GM04503 (cell line): ENCODE data around the gene GJA10.

ENCODE experiments used
- DNase-seq: peaks from one replicate; pipeline ENCODE4 v3.0.0-alpha.2; 2012; ENCODE audit warnings: low read depth

Gene GJA10

GRCh38 chr6:89917801-89918366 lies 23.6 kb downstream of the GJA10 start:
- DNase-seq = no peak

DNA sequence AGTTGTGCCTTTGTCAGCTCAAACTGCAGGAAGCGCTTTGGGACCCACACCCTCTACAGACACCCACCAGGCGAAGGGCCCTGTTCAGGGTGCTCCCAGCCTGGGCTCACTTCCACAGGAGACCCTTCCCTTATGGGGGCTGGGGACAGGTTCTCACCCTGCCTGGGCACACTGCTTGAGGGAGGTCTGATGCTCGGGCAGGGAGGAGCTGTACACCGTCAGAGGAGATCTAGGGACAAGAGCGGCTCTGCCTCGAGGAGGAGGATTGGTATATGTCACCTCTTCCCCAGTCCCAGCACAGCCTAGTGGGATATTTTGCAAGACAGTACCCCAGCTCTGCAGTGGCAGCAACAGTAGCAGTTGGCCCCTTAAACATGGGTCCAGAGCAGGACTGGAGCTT lies 26.9 kb downstream of the GJA10 start:
- no peak for DNase-seq

DNA sequence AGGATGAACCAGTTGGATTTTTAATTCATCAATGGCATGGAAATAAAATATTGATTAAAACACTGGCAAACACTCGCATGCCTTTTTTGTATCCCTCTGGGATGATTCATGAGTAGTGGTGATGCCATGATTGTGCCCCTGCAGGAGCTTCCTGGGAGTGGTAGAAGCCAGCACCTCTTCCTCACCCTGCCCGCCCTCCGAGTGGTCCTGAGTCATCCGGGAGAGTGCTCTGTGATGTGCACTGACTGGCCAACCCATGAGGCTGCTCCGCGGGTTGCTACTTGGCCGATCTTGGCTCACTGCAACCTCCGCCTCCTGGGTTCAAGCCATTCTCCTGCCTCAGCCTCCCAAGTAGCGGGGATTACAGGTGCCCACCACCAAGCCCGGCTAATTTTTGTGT lies 27.4 kb downstream of the GJA10 start:
- DNase-seq = no peak

DNA sequence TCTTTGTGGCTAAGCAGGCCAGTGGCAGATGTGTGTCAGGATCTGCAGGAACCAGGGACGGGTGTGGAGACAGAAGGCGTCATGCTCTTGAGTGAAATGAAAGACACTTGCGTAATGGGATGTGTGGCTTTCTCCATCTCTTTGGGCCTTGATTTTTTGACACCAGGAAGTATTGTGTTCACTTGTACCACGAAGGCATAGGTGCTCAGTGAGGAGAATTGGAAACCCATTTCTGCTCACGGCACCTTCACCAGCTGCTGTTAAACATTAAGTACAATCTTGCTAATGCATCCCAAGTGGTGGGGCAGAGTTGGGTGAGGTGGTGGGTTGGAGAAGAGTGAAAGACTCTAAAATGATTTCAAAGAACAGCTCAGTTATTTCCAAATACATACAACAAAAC lies 30.0 kb downstream of the GJA10 start:
- DNase-seq = no peak

GRCh38 chr6:89925826-89926225 lies 31.6 kb downstream of the GJA10 start:
- DNase-seq = no peak

DNA sequence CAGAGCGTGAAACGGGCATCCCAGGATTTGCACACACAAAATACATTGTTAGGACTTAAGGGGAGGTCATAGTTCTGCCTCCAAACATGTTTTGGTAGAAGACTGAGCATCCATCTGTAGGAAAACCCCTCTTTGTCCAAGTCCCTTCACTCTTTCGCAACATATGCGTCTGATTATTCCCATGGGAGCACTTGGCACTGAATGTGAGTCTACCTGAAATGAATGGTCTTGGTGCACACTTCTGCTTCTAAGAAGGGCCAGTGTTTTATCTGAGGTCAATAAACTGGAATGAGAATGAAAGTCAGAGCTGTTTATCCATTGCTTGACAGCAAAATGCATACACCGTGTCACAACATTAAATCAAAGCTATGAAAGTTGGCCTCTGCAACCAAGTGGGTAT lies 33.0 kb downstream of the GJA10 start:
- DNase-seq = no peak

GRCh38 chr6:89927791-89928550 lies 33.7 kb downstream of the GJA10 start:
- no peak for DNase-seq

DNA sequence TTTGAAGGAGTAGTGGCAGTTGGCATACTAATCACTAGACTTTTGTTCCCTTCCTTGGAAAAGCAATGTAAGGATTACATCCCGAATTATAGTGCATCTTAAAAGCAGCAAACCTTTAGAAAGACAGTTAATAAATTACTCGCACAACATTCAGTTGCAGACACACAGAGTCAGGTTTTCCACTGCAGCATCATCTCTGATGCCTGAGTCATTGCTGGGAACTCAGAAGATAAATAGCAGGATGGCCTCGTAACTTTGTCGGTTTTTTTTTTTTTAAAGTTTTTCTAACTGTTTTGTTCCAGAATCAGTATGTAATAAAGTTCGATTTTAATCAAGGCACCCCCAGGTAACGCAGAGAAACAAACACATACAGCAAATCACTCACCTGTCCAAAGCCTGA lies 34.3 kb downstream of the GJA10 start:
- no peak for DNase-seq

GRCh38 chr6:89930789-89931188 lies 36.5 kb downstream of the GJA10 start:
- DNase-seq = no peak

DNA sequence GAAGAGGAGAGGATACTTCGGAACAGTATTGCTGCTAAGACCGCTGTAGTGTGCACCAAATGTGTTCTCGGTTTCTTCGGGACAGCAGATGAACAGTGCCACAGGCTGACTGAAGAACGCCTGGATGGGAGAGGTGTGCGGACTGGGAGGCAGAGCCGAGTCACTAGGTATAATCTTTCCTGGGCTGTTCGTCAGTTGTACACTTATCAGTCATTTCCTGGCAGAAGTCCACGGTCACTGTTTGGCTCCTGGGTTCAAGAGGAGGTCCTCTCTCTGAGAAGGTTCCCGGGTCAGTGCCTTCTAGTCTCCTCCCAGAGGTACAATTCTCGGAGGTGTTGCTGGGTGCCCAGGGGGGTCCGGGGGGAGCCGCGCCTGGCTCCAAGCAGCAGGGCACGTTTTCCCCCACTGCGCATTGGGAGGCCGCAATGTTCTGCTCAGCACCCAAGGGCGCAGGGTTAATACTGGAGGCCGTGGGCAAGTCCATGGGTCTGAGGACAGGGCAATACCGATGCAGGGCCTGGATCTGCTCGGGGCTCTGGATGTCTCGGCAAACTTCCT lies 38.1 kb downstream of the GJA10 start:
- DNase-seq = no peak

GRCh38 chr6:89934685-89935366 lies 40.6 kb downstream of the GJA10 start:
- no peak for DNase-seq

GRCh38 chr6:89936177-89936576 lies 41.9 kb downstream of the GJA10 start:
- no peak for DNase-seq

DNA sequence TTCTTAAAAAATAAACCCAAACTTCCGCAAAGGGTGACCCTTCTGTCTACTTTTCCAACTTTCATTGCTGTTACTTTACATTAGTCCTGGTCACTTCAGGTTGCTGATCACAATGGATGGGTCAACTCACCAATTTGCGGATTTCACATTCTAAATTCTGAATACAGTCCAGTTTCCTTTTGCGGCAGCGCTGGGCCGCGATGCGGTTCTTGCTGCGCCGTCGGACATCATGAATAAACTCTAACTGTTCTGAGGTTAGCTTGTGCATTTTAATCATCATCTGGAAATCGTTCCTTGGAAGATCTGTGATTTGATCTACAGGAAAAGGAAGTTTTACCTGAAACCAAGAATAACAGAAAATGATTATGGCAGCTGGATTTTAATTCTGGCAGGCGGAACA lies 43.7 kb downstream of the GJA10 start:
- DNase-seq = no peak

DNA sequence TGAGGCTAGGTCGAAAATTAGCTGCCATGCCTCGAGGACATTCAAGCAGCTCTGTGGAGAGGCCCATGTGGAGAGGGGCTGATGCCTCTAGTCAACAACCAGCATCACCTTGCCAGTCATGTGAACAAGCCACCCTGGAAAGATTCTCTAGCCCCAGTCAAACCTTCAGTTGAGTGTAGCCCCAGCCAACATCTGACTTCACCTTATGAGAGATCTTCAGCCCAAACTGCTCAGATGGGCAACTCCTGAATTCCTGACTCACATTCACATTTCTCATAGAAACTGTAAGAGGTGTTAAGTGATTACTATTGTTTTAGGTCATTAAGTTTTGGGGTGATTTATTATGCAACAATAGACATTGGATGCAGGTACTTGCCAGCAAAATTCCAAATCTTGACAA lies 44.9 kb downstream of the GJA10 start:
- DNase-seq = no peak

DNA sequence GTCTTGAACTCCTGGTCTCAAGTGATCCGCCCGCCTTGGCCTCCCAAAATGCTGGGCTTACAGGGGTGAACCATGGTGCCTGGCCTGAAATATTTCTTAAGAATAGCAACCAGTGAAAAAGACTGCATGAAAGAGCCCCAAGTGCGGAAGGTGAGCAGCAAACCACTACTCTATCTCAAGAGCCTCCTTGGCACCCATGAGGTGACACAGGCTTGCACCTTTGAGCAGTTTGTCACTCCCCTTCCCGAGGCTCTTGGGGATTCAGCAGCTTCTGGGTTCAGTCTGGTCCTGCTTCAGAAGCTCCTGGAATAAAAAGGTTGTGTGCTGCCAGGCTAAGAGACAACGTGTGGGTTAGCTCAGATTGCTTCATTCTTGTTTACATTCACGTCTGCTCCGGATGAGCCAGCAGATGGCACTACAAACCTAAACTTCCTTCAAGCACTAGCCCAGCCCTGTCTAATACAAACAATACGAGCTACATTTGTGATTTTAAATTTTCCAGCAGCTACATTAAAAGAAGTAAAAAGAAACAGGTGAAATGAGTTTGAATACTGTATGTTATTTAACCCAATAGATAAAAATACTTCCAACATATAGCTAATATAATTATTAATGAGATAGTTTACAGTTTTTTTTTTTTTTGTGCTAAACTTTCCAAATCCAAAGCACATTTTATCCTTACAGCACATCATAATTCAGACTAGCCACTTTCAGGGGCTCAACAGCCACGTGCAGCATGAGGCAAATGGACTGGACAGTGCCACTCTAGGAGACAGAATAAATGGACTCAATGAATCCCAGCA lies 46.2 kb downstream of the GJA10 start:
- DNase-seq = peak; percentile 21

DNA sequence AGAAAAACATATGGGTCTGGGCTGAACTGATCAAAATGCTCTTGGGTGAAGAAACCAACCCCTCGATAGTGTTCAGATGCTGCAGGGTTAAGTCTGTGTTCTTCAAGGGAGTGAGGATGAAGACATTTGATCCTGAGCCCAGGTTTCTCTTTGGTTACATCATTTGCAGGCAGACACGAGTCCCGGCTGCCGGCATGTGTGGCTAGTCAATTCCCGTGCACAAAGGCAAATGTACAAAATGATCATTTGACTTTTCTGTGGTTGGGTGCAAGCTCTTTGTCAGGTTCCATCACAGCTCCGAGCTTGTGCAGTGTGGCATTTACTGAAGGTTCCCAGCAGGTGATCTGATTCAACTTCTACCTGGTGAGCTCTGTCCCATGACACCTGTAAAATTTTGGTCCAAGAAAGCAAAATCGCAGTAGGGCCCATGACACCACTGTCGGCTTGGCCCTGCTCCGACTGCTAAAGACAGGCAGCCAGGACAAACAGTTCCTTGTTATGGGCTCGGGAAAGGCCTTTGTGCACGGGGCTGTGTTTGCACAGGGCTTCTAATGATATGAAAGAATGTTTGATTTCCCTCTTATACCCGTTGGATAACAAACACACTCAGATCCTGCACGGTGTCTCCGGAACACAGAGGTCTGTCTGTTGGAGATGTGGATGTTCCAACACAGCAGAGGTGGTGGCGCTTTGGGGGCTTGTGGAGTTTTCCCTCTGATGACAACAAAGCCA lies 46.9 kb downstream of the GJA10 start:
- no peak for DNase-seq

GRCh38 chr6:89941763-89942497 lies 47.7 kb downstream of the GJA10 start:
- DNase-seq = no peak

DNA sequence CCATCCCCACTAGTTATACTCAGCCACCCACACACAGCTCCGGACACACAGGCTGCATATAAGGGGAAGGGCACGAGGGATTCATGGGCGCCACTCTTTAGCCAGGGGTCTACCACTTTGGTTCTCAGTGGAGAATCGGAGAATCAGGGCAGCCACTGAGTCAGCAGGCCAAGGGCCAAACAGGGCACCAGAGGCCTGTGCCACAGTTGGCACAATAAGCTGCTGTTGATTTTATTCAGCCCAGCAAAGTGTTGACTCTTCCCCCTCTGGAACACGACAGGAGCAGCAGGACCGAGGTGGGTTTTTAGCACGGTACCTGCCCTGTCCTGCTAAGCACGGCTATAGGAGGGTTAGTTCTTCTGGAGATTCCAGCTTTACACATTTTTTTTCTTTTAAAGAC lies 48.3 kb downstream of the GJA10 start:
- no peak for DNase-seq

- DNase-seq = no peak
These were observed 50.0 kb downstream of the GJA10 start for GRCh38 chr6:89944181-89944755.

DNA sequence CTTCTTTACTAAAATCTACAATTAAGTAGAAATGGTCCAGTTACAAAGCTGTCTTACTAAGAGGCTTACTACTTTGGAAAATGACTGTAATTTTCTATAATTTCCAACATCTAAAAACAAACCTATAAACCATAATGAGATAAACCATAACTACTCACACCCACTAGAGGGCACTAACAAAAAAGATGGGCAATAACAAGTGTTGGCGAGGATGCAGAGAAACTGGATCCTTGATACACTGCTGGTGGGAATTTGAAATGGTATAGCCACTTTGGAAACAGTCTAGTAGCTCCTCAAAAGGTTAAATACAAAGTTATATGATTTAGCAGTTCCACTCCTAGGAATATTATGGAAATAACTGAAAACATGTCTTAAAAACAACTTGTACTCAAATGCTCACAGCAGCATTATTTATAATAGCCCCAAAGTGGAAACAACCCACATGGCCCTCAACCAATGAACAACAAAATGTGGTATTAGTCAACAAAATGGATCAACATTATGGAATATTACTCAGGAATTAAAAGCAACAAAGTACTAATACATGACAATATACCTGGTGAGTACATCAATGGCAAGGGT lies 50.6 kb downstream of the GJA10 start:
- no peak for DNase-seq
